HG03521 (cell line): ENCODE data around the gene GALNT10.

Source experiments
- ATAC-seq: cut with Tn5 transposase; IDR thresholded peaks from one replicate; pipeline ENCODE4 v1.9.1; 2021; ENCODE audit warnings: mild to moderate bottlenecking, moderate library complexity; ENCODE audit not compliant: unreplicated experiment

The GALNT10 gene

DNA sequence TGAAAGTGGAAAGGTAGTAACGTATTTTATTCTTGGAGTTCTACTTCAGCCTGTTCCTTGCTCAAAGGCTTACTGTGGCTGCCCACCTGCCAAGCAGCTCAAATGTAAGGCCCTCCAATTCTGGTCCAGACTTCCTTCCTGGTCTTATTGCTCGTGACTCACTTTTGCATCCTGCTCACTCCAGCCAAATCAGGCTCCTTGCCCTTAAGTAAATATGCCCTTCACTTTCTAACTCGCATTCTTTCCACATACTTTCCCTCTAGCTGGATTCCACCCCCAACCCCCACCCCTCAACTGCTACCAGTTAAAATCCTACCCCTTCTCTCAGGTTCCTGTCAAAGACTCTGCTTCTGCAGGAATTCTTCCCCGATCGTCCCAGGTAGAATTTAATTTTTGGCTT is 96.6 kb downstream of the GALNT10 start:
- ATAC-seq = no peak

DNA sequence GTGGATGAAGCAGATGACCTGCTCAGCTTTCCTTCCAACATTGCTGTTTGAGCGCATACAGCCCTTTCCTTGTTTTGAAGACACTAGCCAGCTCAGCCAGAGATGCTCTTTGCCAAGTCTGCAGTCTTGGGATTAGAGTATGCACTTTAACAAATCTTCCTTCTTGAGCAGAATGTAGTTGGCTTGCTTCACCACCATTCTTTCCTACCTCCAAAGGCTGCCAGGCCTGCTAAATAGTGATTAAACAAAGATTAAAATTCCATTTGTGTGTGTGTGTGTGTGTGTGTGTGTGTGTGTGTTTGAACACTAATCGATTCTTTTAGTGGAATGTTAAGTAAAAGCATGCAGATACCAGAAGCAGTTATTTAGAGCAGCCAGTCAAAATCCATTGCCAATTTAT is 97.6 kb downstream of the GALNT10 start:
- ATAC-seq = no peak

DNA sequence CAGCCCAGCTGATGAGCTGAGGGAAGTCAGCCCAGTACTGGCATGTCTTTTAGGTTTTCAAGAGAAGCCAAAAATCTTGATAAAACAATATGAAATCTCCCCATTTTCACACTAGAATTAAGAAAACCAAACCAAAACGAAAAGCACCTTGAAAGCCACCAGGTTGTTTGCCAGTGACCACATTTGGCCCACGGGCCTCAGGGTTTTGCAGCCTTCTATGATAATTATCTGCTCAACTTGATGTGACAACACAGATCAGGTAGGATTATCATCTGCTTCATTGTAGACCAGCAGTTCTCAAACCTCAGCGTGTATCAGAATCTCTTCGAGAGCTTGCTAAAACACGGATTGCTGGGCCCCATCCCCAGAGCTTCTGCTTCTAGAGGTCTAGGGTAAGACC is 101.4 kb downstream of the GALNT10 start:
- no peak for ATAC-seq

DNA sequence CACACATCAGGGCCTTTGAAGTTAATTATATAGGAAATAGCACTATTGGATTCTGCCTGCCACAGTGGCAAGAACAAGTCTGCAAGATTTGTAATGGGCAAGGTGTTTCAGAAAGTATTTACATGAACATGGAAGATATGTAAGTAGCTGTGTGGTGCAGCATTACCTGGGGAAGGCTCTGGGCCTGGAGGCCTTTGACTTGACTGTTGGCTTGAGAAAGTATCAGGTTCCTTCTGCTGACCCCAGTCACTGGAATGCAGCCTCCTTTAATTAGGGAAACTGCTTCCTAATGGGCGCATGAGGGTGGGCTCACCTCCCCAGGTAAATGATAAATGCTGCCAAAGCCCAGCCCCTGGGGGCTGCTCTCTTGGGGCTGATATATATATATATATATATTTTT is 102.7 kb downstream of the GALNT10 start:
- no peak for ATAC-seq

DNA sequence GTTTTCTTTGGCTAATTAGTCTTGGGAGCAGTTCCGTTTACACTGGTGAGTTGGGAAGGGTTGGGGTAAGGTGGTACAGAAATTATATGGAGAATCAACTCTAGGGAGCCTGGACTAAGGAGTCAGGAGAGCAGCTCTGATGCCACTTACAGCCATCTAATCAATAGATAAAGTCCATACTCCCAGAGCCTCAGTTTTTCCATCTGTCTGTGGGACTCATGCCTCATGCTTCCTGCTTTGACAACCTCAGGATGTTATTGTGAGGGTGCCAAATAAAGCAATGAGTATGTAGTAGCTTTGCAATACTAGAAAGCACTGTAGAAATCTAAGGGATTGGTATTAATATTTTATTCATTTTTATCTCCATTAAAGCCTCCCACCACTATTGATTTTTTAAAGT is 105.0 kb downstream of the GALNT10 start:
- ATAC-seq = no peak

DNA sequence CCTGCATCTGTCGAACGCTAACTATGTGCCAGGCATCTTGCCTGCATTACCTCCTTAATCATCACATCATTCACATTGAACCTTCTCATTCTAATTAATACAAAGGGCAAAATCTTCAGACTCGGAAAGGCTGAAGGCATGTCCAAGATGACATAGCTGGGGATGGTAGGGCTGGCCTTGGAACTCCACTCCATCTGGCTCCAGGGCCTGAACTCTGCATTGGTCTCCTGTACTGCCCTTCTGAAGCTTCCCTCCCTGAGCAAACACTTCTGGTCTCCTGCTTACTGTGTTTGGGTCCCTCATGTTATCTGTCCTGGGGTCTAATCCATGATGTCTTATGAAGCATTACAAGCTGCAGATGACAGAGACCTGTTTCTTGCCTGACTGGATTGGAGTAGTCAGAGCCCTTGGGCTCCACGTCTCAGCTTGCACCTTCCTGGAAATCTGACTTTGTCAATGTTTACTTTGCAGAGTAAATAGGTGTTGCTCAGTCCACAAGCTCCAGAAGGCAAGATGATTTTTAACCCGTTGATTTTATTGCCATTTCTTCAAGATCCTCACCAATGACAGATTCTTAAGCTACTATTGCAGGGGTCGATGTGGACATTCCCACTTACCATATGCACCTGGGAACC is 106.1 kb downstream of the GALNT10 start:
- ATAC-seq = no peak

DNA sequence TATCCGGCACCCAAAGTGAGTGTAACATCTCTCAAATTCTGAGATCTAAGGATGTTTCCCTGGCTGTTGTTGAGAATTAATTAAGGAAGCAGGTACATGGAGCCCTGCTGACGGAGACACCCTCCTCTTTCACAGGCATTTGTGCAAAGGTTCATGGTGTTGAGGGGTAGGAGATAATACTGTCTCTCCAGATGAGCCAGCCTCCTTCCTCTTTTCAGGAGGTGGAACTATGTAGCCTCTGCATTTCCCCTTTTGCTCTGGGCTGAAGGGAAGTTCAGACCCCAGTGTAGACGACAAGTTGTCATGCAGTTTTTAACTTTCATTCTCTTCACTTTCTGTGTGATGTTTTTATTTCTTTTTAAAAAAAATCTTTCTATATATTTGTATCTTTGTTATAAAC is 107.5 kb downstream of the GALNT10 start:
- no peak for ATAC-seq

DNA sequence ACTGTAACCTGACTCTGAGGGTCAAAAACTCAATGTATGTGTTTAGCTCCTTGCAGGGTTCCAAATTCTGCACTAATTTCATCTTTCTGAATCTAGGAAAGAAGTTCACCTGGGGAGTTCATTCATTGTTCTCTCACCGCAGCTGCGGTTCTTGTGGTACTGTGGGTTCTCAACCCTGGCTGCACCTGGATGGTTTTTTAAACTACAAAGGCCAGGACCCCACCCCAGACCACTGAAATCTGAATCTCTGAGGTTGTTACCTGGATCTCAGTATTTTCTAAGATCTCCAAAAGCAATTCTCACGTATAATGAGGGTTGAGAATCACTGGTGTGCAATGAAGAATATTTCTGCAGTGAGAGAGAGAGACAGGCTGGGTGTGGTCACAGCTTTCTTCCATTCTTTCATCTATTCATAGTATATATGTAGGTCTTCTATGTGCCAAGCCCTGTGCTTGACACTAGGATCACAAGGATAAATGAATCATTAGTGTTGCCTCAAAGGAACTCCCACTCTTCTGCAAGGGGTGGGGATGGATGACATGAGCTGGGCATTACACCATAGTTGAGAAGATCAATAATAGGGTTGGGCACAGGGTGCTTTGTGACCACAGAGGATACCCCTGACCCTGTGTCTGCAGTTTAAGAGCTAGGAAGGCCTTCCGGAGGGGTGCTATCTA is 109.8 kb downstream of the GALNT10 start:
- ATAC-seq = no peak

DNA sequence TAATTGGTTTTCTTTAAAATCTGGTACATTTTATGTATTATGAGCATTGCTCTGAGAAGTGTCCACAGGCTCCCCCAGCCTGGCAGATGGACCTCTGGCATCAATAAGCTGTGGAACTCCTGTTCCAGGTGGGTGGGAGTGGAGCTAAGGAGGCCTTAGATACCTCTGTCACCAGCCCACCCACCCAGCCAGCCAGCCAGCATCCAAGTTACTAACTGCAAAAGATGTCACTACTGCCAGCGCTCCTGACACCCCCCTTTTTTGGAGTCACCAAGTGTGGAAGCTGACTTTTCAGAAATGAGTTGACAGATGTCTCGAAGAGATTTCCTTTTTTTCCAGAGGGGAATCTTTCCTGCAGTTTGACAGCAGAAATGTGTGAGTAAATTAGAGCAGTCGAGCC is 111.2 kb downstream of the GALNT10 start:
- ATAC-seq = no peak

DNA sequence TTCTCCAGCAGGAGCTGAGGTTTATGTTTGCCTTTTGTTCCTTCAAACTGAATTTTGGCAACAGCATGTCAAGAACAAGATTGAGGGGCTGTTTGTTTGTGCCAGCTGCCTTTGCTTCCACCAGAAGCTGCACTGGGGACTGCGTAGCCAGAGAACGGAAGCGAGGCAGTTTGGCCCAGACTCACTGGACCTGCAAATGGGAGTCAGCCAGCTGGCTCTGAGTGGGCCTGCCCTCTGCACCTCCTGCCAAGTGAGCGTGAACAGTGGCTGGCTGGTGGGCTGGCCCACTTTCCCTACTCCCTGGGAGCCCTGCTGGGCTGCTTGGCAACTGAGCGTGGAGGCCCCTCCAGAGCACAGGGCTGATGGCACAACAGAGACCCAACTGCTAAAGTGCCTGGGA is 111.6 kb downstream of the GALNT10 start:
- ATAC-seq = no peak

DNA sequence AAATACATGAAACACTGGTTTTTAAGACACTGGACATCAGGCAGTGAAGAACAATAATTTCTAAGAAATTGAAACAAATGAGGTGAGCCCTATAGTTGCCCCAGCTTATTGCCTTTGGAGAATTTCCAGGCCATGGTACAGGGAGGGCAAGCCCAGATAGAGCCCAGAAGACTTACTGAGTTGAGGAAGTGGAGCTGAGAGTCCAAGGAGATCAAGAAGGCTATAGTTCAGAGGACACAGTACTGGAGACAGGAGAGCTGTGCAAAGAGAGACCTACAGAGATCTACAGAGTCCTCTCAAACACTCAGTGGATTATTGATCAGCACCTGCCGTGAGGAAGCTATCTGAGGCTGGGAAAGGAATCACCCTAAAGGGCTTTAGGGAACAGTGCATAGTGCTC is 112.6 kb downstream of the GALNT10 start:
- ATAC-seq = no peak

DNA sequence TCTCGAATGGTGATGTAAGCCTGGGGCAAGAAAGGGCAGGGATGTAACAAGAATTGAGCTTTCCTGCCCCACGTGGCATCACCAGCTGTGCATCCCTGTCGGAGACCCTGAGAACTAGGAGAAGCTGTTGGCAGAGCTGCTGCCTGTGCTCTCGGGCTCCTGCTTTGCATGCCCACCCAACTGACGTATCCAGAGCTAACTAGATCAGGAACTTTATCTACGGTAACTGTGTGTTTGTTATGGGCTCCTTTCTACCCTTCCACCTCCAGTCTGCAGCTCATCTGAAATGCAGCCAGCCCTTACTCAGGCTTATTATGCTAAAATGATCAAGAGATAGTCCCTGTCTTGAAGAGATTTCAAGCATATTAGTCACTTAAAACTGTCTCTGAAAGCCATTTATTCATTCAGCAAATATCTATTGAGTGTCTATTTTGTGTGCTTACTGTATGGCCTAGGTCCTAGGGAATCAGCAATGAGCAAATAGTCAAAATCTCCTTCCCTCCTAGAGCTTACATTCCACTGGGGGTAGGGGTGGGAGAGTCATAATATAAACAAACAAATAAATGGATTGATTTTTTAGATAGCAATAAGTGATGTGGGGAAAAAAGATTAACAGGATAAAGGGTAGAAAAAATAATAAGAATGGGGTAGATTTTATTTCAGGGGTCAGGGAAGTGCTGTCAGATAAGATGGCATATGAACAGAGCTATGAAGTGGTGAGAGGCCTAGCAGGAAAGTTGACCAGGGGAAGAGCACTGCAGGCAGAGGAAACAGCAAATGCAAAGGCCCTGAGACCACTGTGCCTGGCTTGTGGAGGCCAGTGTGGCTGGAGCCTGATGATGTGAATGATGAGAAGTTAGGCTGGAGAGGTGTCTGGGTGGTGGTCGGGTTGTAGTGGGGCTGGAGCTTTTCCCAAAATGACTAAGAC is 118.2 kb downstream of the GALNT10 start:
- ATAC-seq = no peak

DNA sequence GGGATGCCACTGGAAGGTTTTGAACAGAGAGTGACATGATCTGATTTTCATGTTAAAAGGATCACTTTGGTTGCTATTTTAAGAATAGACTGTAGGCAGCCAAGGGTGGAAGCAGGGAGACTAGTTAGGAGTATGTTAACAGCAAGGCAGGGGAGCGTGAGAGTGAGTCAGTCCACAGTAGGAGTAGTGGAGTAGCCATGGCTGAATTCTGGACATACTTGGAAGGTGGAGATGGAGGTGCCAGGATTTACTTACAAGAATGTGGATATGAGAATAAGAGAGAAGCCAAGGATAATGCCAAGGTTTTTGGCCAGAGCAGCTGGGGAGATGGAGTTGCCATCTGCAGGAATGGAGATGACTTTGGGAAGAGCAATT is 118.8 kb downstream of the GALNT10 start:
- no peak for ATAC-seq

DNA sequence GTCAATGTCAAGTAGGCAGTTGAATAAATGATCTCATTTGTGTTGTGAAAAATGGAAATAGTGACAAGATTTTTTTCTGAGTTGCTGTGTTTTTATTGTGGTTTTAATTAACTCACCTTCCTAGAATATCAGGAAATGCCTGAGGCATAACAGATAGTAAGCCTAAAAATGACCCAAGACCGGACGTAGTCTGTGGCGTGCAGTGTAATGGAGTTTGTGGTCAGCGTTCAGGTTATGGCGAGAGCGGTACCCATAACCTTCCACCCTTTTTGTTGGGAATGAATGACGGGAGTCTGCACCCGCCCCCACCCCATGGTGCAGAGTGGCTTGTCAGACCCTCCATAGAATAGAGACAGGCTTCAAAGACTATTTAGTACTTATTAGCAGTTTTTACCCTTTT is 119.3 kb downstream of the GALNT10 start:
- no peak for ATAC-seq

DNA sequence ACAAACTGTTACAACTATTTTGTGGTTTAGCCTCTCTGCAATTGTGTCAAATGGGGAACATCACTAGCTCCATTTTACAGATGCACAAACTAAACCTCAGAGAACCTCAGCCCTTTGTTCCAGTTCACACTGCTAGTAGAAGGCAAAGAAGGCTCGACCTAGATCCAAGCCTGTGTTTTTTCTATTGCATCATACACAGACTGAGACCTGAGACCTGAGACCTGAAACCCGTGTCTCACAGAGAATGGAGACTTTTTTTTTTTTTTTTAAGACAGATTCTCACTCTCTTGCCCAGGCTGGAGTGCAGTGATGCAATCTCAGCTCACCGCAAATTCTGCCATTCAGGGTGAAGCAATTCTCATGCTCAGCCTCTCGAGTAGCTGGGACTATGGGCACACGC is 120.8 kb downstream of the GALNT10 start:
- ATAC-seq = peak; percentile 79

DNA sequence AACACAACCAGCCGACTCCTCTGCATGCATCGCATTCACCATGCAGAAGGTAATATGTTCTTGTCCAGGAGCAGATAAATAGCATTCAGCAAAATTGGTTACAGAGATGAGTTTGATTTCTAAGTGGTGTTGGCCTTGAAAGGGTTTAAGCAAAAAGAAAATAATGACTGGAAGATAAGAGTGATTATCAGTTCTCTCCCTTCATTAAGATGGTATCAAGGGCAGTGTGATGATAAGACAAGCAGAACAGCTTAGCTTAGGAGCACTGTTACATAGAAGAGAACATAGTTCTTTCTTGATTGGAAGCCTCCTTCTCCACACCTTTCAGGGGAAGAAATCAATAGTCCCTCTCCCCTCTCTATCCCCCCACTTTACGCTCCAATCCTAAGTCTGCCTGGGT is 121.5 kb downstream of the GALNT10 start:
- no peak for ATAC-seq

DNA sequence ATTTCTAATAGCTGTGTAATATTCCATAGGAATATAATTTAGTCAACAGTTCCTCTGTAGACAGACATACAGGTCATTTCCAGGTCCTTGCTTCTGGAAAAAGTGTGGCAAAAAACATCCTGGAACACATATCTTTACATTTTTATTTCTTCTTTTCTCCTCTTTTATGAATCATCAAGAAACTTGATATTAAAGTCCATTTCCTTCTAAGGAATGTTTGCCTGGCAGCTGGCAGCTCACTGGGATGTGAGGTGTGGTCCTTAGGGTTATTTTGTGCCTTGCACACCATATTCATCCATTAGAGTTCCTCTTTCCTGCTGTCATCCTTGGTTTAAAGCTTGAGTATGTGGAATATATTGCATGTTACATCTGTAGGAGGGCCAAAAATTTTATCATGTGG is 122.0 kb downstream of the GALNT10 start:
- no peak for ATAC-seq

DNA sequence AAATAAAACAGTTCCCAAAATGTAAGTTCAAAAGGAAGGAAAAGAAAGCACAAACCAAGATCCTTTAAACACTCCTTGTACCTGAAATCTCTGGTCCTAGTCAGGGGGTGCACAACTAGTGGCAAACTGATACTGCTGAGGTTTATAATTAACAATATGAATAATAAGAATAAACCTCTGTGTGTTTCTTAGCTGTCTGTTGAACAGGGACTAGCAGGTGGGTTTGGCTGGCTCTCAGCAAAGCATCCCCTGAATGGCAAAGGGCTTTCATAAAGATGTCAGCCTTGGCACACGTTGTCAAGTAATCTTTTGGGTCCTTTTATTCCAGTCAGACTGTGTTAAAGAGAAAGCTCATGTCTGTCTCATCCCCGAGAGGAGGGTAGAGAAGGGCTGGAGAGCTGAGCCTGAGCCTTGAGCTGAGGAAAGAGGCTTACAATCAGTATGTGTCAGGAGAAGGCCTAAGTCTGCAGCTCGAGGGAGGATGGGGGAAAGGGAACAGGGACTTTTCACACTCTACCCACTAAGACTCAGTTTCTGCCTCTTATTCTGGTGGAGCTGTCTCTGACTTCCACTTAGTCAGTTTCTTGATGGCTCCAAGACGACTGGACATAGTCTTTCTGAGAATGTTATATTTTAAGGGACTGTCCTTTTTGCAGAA is 123.0 kb downstream of the GALNT10 start:
- ATAC-seq = no peak

DNA sequence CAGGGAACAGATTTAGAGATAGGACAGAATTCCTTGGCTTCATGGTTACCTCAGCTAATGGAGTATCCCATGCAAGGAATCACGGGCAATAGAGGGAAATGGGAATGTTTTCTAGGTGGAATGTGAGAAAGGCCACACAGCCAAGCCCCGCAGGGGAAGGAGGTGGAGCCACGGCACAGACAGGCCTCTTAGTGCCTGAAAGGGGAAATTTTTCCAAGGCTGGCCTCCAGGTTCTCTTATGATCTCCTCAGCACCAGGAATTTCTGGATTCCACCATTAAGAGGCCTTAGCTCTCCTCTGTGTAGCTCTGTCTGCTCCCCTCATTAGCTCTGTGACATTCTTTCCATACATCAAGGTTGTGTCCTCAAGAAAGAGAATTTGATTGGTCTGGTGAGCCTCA is 124.7 kb downstream of the GALNT10 start:
- no peak for ATAC-seq

DNA sequence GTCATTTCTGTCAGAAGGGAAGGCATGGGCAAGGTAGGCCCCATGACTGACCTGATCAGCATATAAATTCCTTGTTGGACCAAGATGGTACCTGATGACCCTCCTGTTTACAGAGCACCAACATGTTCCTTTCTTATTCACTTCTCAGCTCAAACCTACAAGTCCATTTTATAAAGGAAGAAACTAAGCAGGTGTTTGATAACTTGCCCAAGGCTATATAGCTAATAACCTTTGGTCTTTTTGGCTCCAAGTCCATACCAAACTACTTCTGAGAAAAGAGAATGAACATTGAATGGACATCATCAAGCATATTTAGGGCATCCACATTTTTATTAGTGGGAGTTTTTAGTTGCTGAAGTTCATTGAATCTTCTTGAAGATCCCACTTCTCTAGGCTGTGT is 125.2 kb downstream of the GALNT10 start:
- ATAC-seq = no peak

DNA sequence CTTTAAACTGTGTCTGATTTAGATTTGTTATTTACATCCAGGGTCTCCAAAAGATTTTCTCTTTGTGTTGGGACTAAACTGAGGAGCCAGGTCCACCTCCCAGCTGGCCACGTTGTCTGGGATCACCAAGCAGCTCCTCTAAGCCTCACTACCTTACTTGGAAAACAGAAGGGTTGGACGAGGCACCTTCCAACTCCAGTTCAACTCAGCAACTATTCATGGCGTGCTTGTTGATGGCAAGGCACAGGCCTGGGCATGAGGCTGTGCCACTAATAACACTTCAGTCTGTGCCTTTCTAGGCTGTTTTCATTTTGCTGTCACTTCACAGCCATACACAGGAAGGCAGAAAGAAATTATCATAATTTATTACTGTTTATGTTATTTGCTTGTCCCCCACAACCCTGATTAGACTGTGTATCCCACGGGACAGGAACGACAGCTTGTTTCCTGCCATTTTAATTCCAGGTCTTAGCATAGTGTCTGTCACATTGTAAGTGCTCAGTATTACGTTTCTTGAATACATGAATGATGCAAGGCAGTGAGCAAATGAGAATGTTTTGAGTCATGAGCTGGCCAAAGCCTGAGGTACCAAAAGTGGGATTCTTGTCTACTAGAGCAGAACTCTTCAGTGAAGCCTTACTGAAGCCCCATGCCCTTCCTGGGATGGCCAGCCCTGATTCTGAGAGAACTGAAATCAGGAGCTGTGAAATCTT is 125.8 kb downstream of the GALNT10 start:
- ATAC-seq = no peak
